ENCODE data around the gene ALG12. TPM values are rescaled to one million over a fixed set of nuclear protein-coding genes. Genes with fewer than 3 reads are reported as not detected.
A peak's percentile ranks its signal among the peaks of the same experiment; 100 is the strongest.

ALG12 gene
- total RNA-seq, 1 donor from 2014 or later, result 19.1 TPM

- ATAC-seq, result peak; percentile 30
- peak; percentile 77 for DNase-seq (ENCODE audit: low spot score)
Measured at GRCh38 chr22:49933236-49934159, 15.3 kb upstream of the ALG12 start.

- DNase-seq (ENCODE audit: low spot score), result peak; percentile 83
- peak; percentile 76 for ATAC-seq
Measured at GRCh38 chr22:49930596-49931412, 12.6 kb upstream of the ALG12 start.

- ATAC-seq (no peak), DNase-seq (ENCODE audit: low spot score) (peak; percentile 58)
Measured at GRCh38 chr22:49929994-49930575, 11.8 kb upstream of the ALG12 start.

GRCh38 chr22:49929211-49929979, 11.2 kb upstream of the ALG12 start:
- DNase-seq (ENCODE audit: low spot score), result peak; percentile 73

GRCh38 chr22:49928555-49929210, 10.4 kb upstream of the ALG12 start:
- ATAC-seq (no peak), DNase-seq (ENCODE audit: low spot score) (no peak)

More at GRCh38 chr22:49929211-49929979, 11.2 kb upstream of the ALG12 start:
- ATAC-seq, result peak; percentile 67

- no peak for DNase-seq (ENCODE audit: low spot score)
- ATAC-seq, result no peak
Measured at GRCh38 chr22:49928185-49928495, 9.9 kb upstream of the ALG12 start.

- DNase-seq (ENCODE audit: low spot score) (no peak), ATAC-seq (no peak)
Measured at GRCh38 chr22:49927483-49928184, 9.4 kb upstream of the ALG12 start.

- ATAC-seq (no peak), DNase-seq (ENCODE audit: low spot score) (no peak)
Measured at GRCh38 chr22:49926916-49927315, 8.7 kb upstream of the ALG12 start.

- no peak for ATAC-seq
- DNase-seq (ENCODE audit: low spot score), result no peak
Measured at GRCh38 chr22:49925525-49926128, 7.4 kb upstream of the ALG12 start.

GRCh38 chr22:49924113-49924833, 6.0 kb upstream of the ALG12 start:
- no peak for ATAC-seq
- DNase-seq (ENCODE audit: low spot score), result no peak

GRCh38 chr22:49923445-49923844, 5.2 kb upstream of the ALG12 start:
- DNase-seq (ENCODE audit: low spot score), result no peak
- ATAC-seq, result no peak

GRCh38 chr22:49922926-49923325, 4.7 kb upstream of the ALG12 start:
- ATAC-seq (no peak), DNase-seq (ENCODE audit: low spot score) (no peak)

GRCh38 chr22:49922484-49922883, 4.2 kb upstream of the ALG12 start:
- ATAC-seq (no peak), DNase-seq (ENCODE audit: low spot score) (no peak)

GRCh38 chr22:49921508-49922278, 3.5 kb upstream of the ALG12 start:
- DNase-seq (ENCODE audit: low spot score) (no peak), ATAC-seq (no peak)

GRCh38 chr22:49920859-49921258, 2.6 kb upstream of the ALG12 start:
- no peak for ATAC-seq

GRCh38 chr22:49918911-49919881, 958 bp upstream of the ALG12 start:
- peak; percentile 62 for DNase-seq (ENCODE audit: low spot score)
- no peak for ATAC-seq

More at GRCh38 chr22:49920859-49921258, 2.6 kb upstream of the ALG12 start:
- DNase-seq (ENCODE audit: low spot score), result no peak

GRCh38 chr22:49916831-49917230, 1.4 kb downstream of the ALG12 start:
- DNase-seq (ENCODE audit: low spot score) (no peak), ATAC-seq (no peak)
